ENCODE data around the gene AQP12A.

GRCh38 chr2:240718896-240719490, 27.3 kb downstream of the AQP12A start:
- no peak for TF ChIP-seq EZH2 (IDR thresholded peaks at IDR 0.05; ENCODE audit: borderline replicate concordance, low read depth, low read length, severe bottlenecking)
- TF ChIP-seq, protein P1, sequence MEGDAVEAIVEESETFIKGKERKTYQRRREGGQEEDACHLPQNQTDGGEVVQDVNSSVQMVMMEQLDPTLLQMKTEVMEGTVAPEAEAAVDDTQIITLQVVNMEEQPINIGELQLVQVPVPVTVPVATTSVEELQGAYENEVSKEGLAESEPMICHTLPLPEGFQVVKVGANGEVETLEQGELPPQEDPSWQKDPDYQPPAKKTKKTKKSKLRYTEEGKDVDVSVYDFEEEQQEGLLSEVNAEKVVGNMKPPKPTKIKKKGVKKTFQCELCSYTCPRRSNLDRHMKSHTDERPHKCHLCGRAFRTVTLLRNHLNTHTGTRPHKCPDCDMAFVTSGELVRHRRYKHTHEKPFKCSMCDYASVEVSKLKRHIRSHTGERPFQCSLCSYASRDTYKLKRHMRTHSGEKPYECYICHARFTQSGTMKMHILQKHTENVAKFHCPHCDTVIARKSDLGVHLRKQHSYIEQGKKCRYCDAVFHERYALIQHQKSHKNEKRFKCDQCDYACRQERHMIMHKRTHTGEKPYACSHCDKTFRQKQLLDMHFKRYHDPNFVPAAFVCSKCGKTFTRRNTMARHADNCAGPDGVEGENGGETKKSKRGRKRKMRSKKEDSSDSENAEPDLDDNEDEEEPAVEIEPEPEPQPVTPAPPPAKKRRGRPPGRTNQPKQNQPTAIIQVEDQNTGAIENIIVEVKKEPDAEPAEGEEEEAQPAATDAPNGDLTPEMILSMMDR (IDR thresholded peaks at IDR 0.05; ENCODE audit: borderline replicate concordance, extremely low read depth, low read length, poor library complexity, severe bottlenecking) = no peak
